GM15510 (cell line): Measurements from ENCODE around the gene RAP1A.
A peak's percentile ranks its signal among the peaks of the same experiment; 100 is the strongest.

Source experiments
- POLR2A ChIP-seq: IDR thresholded peaks from 3 replicates; pipeline ENCODE4 v1.6.1; 2011; ENCODE audit warnings: borderline replicate concordance; ENCODE audit not compliant: insufficient read length; ENCODE audit errors: extremely low read depth

Gene RAP1A

GRCh38 chr1:111619635-111620440 lies at the start of gene RAP1A:
Gene RAP1A (plus strand): TSS chr1:111619789. CDS start chr1:111691361, 71,572 bp downstream.
- peak; percentile 78 for TF ChIP-seq POLR2A

GRCh38 chr1:111569913-111570312 lies 49.7 kb upstream of the RAP1A start:
- no peak for TF ChIP-seq POLR2A

GRCh38 chr1:111570781-111571181 lies 48.8 kb upstream of the RAP1A start:
- no peak for TF ChIP-seq POLR2A

- no peak for TF ChIP-seq POLR2A
These were observed 48.4 kb upstream of the RAP1A start for GRCh38 chr1:111571239-111571638.

- TF ChIP-seq POLR2A: no peak
These were observed 47.6 kb upstream of the RAP1A start for GRCh38 chr1:111571987-111572386.

- TF ChIP-seq POLR2A: no peak
These were observed 43.0 kb upstream of the RAP1A start for GRCh38 chr1:111576547-111576946.

- TF ChIP-seq POLR2A: no peak
These were observed 41.8 kb upstream of the RAP1A start for GRCh38 chr1:111577814-111578213.

GRCh38 chr1:111581166-111581565 lies 38.4 kb upstream of the RAP1A start:
- TF ChIP-seq POLR2A: no peak

- no peak for TF ChIP-seq POLR2A
These were observed 37.6 kb upstream of the RAP1A start for GRCh38 chr1:111582016-111582415.

GRCh38 chr1:111582644-111583618 lies 36.7 kb upstream of the RAP1A start:
- no peak for TF ChIP-seq POLR2A

GRCh38 chr1:111585447-111586086 lies 34.0 kb upstream of the RAP1A start:
- no peak for TF ChIP-seq POLR2A

GRCh38 chr1:111586112-111586511 lies 33.5 kb upstream of the RAP1A start:
- TF ChIP-seq POLR2A: no peak

GRCh38 chr1:111587509-111588174 lies 31.9 kb upstream of the RAP1A start:
- no peak for TF ChIP-seq POLR2A

GRCh38 chr1:111591937-111592336 lies 27.7 kb upstream of the RAP1A start:
- TF ChIP-seq POLR2A: no peak
